Dendritic cell treated with granulocyte-macrophage colony-stimulating factor and Interleukin-4, amounts not matched to agents 40 ng/mL and 50 ng/mL, for 4 days (primary cell): Measurements from ENCODE around the gene HIGD2A.
A peak's percentile ranks its signal among the peaks of the same experiment; 100 is the strongest.
"Not testable (repeated sequence)": the region's sequence is repeated elsewhere in the genome, so short reads cannot be mapped to it uniquely, and the experiment has no call there.

Experiments used
- H3K27ac Mint-ChIP-seq: one replicate; pipeline ENCODE4 v1.8.0; 2022; ENCODE audit warnings: mild to moderate bottlenecking, mixed read lengths
- H3K27me3 Mint-ChIP-seq: one replicate; pipeline ENCODE4 v1.8.0; 2022; ENCODE audit warnings: mild to moderate bottlenecking, mixed read lengths
- H3K36me3 Mint-ChIP-seq: one replicate; pipeline ENCODE4 v1.8.0; 2022; ENCODE audit warnings: low read depth, mixed read lengths
- H3K4me1 Mint-ChIP-seq: one replicate; pipeline ENCODE4 v1.8.0; 2022; ENCODE audit warnings: low read depth, mixed read lengths
- H3K4me3 Mint-ChIP-seq: one replicate; pipeline ENCODE4 v1.8.0; 2022; ENCODE audit warnings: mild to moderate bottlenecking, moderate library complexity, mixed read lengths
- H3K9me3 Mint-ChIP-seq: one replicate; pipeline ENCODE4 v1.8.0; 2022; ENCODE audit warnings: mixed read lengths
- intact Hi-C: fragments of 100-400 bp; cut with micrococcal nuclease; formaldehyde crosslinking; loops from one replicate; pipeline ENCODE4 v1.15.0; 2022

HIGD2A gene

DNA sequence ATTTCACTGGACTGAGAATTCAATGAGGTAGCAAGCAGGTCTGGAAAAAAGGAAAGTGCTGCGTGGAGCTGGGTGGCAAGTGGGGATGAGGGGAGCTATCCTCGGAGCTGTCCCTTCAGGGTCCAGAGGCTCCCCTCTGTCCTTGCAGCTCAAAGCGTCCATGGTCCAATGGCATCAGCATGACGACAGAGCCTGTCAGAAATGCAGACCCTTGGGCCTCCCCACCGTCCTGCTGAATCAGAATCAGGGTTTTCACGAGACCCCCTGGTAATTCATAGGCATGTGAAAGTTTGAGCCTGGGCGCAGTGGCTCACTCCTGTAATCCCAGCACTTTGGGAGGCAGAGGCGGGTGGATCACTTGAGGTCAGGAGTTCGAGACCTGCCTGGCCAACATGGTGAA lies 5.5 kb downstream of the HIGD2A start:
- Mint-ChIP-seq H3K27me3 (no peaks in the 10 kb centered on the region), H3K4me1 (peaks cover 53% of the 10 kb centered on the region), H3K4me3 (no peak overlapping the region), H3K36me3 (peaks cover 91% of the 10 kb centered on the region), H3K9me3 (no peaks in the 10 kb centered on the region), H3K27ac (no peak overlapping the region)
- intact Hi-C loops, result no loop called here

DNA sequence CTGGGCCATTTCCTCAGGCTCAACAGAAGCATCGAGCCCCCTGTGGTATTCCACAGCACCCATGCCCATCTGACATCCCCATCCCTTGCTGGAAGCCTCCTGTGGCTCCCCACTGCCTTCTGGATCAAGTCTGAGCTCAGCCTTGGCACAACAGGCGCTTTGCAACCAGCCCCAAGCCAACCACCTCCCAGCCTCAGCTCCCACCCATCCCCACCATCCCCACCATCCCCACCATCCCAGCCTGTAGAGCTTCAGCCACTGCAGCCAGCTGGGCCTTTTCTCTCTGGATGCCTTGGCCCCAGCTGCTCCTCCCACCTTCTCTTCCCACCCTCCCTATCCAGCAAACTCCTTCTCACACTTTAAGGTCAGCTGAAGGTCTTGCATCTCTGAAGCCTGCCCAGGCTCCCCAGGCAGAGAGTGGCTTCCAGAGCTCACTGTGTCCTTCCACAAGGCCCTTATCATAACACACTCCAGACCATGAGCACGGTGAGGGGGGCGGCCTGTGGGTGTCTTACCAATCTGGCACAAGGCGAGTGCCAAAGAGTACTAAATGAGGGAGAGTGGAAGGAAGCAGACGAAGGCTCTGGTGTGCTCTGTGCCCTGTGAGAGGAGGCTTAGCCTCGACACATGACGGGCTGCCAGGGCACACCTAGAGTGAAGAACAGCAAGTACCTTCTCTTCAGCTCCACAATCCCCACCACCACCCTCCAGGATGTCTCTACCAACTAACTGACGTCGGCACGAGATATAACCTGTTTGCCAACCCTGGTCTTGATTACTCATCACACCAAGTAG lies 6.5 kb downstream of the HIGD2A start:
- intact Hi-C loops, result no loop called here
- Mint-ChIP-seq H3K27ac (no peak overlapping the region), H3K9me3 (no peaks in the 10 kb centered on the region), H3K27me3 (no peaks in the 10 kb centered on the region), H3K4me3 (no peak overlapping the region), H3K36me3 (peaks cover 90% of the 10 kb centered on the region), H3K4me1 (peaks cover 53% of the 10 kb centered on the region)

GRCh38 chr5:176396330-176396729 lies 7.8 kb downstream of the HIGD2A start:
- peak overlapping the region; percentile 2 for H3K27ac Mint-ChIP-seq
- H3K4me3 Mint-ChIP-seq, result no peak overlapping the region
- no peaks in the 10 kb centered on the region for H3K27me3 Mint-ChIP-seq
- intact Hi-C loops, result no loop called here
- peaks cover 44% of the 10 kb centered on the region for H3K4me1 Mint-ChIP-seq
- no peaks in the 10 kb centered on the region for H3K9me3 Mint-ChIP-seq
- H3K36me3 Mint-ChIP-seq, result peaks cover 90% of the 10 kb centered on the region

GRCh38 chr5:176397736-176398420 lies 9.3 kb downstream of the HIGD2A start:
- no peak overlapping the region for H3K27ac Mint-ChIP-seq
- intact Hi-C loops, result no loop called here
- H3K4me3 Mint-ChIP-seq, result no peak overlapping the region
- peaks cover 82% of the 10 kb centered on the region for H3K36me3 Mint-ChIP-seq
- H3K9me3 Mint-ChIP-seq, result no peaks in the 10 kb centered on the region
- no peaks in the 10 kb centered on the region for H3K27me3 Mint-ChIP-seq
- peaks cover 35% of the 10 kb centered on the region for H3K4me1 Mint-ChIP-seq

DNA sequence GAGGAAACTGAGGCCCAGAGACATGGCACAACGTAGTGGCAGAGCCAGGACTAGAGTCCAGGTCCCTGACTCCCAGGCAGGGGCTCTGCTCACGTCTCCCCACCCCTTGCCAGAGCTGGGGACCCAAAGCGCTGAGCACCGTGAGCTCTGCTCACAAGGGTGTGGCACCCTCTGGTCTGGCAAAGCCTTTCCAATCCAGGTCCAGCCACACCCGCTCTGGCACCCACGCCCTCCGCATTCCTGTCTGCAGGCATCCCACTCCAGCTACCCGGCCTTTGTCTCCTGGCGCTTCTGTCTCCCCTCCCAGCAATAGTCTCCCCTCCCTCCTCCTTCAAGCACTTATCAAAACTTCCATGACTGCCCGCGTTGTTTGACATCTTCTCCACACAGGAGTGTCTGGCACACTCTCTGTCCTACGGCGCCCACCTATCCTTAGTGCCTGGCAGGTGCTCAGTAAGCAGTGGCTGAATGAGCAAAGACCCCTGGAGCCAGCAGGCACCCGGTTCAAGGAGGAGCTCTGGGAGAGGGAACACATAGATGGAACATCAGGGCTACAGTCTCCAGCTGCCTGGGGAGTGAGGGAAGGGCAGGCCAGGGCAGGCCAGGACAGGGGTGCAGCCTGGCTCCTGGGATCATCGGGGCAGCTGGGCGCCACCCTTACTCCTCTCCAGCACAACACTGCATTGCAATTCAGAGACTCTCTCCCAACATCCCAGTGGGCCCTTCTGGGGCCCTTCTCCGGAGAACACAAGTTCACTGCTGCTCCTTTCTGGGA lies 12.0 kb downstream of the HIGD2A start:
- Mint-ChIP-seq H3K4me3 (no peak overlapping the region), H3K9me3 (no peaks in the 10 kb centered on the region), H3K27ac (no peak overlapping the region), H3K36me3 (peaks cover 80% of the 10 kb centered on the region), H3K4me1 (peaks cover 26% of the 10 kb centered on the region), H3K27me3 (no peaks in the 10 kb centered on the region)
- intact Hi-C loops, result no loop called here

GRCh38 chr5:176401281-176402205 lies 13.0 kb downstream of the HIGD2A start:
- no peaks in the 10 kb centered on the region for H3K27me3 Mint-ChIP-seq
- peaks cover 25% of the 10 kb centered on the region for H3K4me1 Mint-ChIP-seq
- H3K4me3 Mint-ChIP-seq, result no peak overlapping the region
- intact Hi-C loops, result no loop called here
- peaks cover 80% of the 10 kb centered on the region for H3K36me3 Mint-ChIP-seq
- H3K9me3 Mint-ChIP-seq, result no peaks in the 10 kb centered on the region
- no peak overlapping the region for H3K27ac Mint-ChIP-seq

DNA sequence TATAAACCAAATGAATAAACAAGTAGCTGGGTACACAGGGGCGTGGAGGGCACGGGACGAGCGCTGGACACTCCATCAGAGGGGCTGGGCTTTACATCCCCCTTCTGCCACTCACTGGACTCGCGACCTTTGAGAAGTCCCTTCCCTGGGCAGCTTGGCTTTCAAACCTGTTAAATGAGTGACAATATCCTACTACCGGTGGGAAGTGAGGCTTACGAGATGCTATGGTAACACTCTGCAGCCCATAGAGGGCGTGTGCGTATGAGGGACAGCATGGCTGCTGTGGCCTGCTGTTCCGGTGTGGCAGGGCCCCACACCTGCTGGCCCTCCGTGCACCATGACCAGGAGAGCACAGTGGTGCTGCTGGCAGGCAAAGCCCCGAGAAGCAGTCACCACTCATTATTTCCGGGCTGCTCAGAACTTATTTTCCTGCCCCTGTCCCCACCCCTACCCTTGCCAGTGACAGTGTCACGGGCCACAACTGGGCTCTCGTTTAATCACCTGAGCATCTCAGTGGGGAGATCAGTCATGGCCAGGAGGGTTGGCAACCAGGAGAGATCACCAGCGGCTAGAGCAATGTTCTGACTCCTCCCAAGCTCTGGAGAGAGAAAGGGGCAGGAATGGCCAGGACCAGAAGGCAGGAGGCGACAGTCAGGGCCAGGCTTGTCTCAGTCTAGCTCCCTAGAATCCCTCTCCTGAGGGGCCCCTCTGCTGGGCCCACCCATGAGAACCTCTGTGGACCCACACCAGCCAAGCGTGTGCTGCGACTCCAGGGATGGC lies 17.3 kb downstream of the HIGD2A start:
- Mint-ChIP-seq H3K27ac (no peak overlapping the region), H3K27me3 (no peaks in the 10 kb centered on the region), H3K9me3 (no peaks in the 10 kb centered on the region), H3K4me3 (no peak overlapping the region), H3K36me3 (peaks cover 87% of the 10 kb centered on the region), H3K4me1 (peaks cover 18% of the 10 kb centered on the region)
- intact Hi-C loops, result no loop called here

DNA sequence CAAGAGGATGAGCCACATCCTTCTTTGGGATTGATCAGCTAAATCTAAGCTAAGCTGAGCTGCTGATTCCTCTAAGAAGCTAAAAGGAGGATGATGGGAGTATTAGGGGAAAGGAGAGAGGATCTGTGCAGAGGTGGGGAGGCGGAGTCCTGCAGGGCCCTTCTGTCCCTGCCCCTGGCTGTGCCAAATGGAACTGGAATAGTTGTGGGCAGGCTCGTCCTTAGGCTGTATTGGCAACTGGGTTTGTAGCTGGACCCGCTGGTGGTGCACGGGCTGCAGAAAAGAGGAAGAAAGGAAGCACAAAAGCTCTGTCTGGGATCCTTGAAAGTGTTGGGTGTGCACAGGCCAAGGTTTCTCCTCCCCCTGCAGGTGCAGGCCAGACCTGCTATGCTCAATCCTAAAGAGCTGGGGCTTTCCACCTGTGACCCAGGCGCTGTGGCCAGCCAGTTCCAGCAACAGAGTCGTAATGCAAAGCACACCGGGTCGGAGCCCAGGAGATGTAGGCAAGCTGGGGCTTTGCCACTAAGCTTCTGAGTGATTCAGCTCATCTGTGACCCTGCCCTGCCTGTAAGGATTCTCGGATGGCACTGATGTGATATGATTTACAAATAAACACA lies 18.0 kb downstream of the HIGD2A start:
- H3K4me1 Mint-ChIP-seq, result peaks cover 20% of the 10 kb centered on the region

DNA sequence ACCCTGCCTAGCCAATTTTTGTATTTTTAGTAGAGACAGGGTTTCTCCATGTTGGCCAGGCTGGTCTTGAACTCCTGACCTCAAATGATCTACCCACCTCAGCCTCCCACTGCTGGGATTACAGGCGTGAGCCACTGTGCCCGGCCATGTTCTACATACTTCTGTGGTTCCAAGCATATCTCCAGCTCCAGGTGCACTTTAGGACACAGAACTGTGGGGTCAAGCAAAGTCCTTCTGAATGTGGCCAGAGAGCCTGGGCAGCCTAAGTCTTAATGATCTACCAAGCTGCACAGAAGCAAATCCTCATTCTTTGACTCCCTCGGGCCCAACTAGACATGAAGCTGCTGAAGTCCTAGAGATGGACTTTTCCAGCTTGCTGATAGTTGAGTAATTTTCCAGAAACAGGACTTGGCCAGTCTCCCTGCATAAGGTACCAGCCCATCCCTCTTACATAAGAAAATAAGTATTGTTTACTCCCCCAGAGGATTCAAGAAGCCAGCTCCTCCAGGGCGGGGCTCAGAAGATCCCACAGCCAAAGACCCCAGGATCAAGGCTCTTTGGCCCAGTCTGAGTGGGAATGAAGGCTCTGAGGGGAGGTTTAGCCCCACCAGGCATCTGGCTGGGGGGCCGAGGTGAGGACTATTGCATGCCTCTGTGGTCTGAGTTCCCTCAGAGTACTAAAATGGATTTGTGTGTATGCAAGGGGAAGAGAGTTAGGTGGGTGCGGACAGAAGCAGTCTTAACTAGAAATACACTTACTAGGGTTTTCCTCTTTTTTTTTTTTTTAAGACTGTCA lies 19.1 kb downstream of the HIGD2A start:
- H3K27me3 Mint-ChIP-seq, result no peaks in the 10 kb centered on the region
- H3K36me3 Mint-ChIP-seq, result peaks cover 92% of the 10 kb centered on the region
- H3K4me3 Mint-ChIP-seq, result no peak overlapping the region
- no peak overlapping the region for H3K27ac Mint-ChIP-seq
- intact Hi-C loops, result no loop called here
- no peaks in the 10 kb centered on the region for H3K9me3 Mint-ChIP-seq
- H3K4me1 Mint-ChIP-seq, result peaks cover 25% of the 10 kb centered on the region

More for the DNA sequence above, 18.0 kb downstream of the HIGD2A start:
- no peaks in the 10 kb centered on the region for H3K27me3 Mint-ChIP-seq
- H3K27ac Mint-ChIP-seq, result no peak overlapping the region
- peaks cover 87% of the 10 kb centered on the region for H3K36me3 Mint-ChIP-seq
- intact Hi-C loops, result no loop called here
- no peak overlapping the region for H3K4me3 Mint-ChIP-seq
- no peaks in the 10 kb centered on the region for H3K9me3 Mint-ChIP-seq

DNA sequence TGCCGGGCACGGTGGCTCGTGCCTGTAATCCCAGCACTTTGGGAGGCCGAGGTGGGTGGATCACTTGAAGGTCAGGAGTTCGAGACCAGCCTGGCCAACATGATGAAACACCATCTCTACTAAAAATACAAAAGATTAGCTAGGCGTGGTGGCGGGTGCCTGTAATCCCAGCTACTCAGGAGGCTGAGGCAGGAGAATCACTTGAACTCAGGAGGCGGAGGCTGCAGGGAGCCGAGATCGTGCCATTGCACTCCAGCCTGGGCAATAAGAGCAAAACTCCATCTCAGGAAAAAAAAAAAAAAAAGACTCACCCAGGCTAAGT lies 19.7 kb downstream of the HIGD2A start:
- Mint-ChIP-seq H3K36me3 (peaks cover 97% of the 10 kb centered on the region), H3K4me1 (peaks cover 30% of the 10 kb centered on the region)
- H3K4me3 Mint-ChIP-seq, H3K27me3 Mint-ChIP-seq, H3K27ac Mint-ChIP-seq, H3K9me3 Mint-ChIP-seq, intact Hi-C loops: not testable (repeated sequence)

GRCh38 chr5:176408590-176408989 lies 20.0 kb downstream of the HIGD2A start:
- Mint-ChIP-seq H3K36me3 (peaks cover 94% of the 10 kb centered on the region), H3K9me3 (no peaks in the 10 kb centered on the region), H3K4me3 (no peak overlapping the region), H3K27ac (no peak overlapping the region), H3K4me1 (peaks cover 34% of the 10 kb centered on the region), H3K27me3 (no peaks in the 10 kb centered on the region)
- intact Hi-C loops, result no loop called here

DNA sequence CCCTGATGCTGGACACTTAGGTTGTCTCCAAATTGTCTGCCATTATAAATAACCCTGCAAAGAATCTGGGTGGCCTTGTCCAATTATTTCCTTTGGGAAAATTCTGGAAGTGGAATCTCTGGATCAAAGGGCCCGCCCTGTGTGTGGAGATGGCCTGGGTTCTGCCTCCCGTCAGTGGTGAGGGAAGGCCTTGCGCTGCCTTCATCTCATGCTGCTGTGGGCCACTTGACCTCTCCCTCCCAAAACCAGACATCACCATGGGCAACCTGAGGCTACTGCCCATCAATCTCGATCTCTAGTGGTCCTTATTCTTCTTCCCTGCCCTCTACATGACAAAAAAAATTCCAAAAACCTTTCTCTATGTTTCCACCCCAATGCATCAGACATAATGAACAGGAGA lies 21.2 kb downstream of the HIGD2A start:
- intact Hi-C loops, result loop anchor here (10.0 kb wide), 3 partner anchors 75 to 165 kb away; partner anchors contain the start of gene RNF44
- Mint-ChIP-seq H3K4me1 (peaks cover 45% of the 10 kb centered on the region), H3K36me3 (peaks cover 82% of the 10 kb centered on the region), H3K4me3 (no peak overlapping the region), H3K27me3 (no peaks in the 10 kb centered on the region), H3K9me3 (no peaks in the 10 kb centered on the region), H3K27ac (no peak overlapping the region)
